PC-9 (cell line): ENCODE measurements around the gene ACAD8. TPM values are rescaled to one million over a fixed set of nuclear protein-coding genes. Genes with fewer than 3 reads are reported as not detected.

Source experiments
- BruUV-seq: library from RNA; stranded (reverse); fragments of 400-500 nt; replicated peaks from 2 replicates; lab custom pipeline; 2021; lab: Mats Ljungman, UMichigan
- CTCF ChIA-PET: fragments of 300-600 bp; sonication (Branson Sonifier 250); formaldehyde crosslinking; loops from one replicate; lab custom pipeline; 2022; ENCODE audit warnings: antibody characterized with exemption; lab: Charles Lee
- POLR2A ChIA-PET: fragments of 300-600 bp; sonication (Branson Sonifier 250); formaldehyde crosslinking; loops from one replicate; lab custom pipeline; 2022; ENCODE audit warnings: antibody characterized with exemption; ENCODE audit not compliant: unreplicated experiment; lab: Charles Lee
- DNase-seq, 2 experiments: peaks; one replicate each; pipeline versions ENCODE4 v3.0.0 to v3.0.0-alpha.2; 2015 to 2022; ENCODE audit warnings: mixed read lengths in 1 of 2
- H2AFZ ChIP-seq: fragments of 200-600 bp; sonication (generic); 2 replicates; pipeline ENCODE4 v1.8.1; 2017; ENCODE audit warnings: antibody characterized with exemption
- H3F3A ChIP-seq: fragments of 200-600 bp; sonication (generic); 2 replicates; pipeline ENCODE4 v1.8.1; 2017; ENCODE audit warnings: antibody characterized with exemption, mild to moderate bottlenecking, low read depth; ENCODE audit not compliant: insufficient read depth
- H3K27ac ChIP-seq: fragments of 200-600 bp; sonication (generic); 2 replicates; pipeline ENCODE4 v1.6.1; 2016; ENCODE audit warnings: mixed run types
- H3K27me3 ChIP-seq: fragments of 200-600 bp; sonication (generic); 2 replicates; pipeline ENCODE4 v1.6.1; 2016; ENCODE audit warnings: low read depth, mixed run types; ENCODE audit not compliant: insufficient read depth
- H3K36me3 ChIP-seq: fragments of 200-600 bp; sonication (generic); 2 replicates; pipeline ENCODE4 v1.6.1; 2016; ENCODE audit warnings: low read depth, mixed run types
- H3K4me1 ChIP-seq: fragments of 200-600 bp; sonication (generic); replicated peaks from 2 replicates; pipeline ENCODE4 v1.6.1; 2016; ENCODE audit warnings: mixed run types; ENCODE audit not compliant: insufficient read depth
- H3K4me2 ChIP-seq: fragments of 200-600 bp; sonication (generic); 2 replicates; pipeline ENCODE4 v1.6.1; 2017; ENCODE audit warnings: mixed run types
- H3K4me3 ChIP-seq: fragments of 200-600 bp; sonication (generic); 2 replicates; pipeline ENCODE4 v1.6.1; 2016; ENCODE audit warnings: mixed run types
- H3K79me2 ChIP-seq: fragments of 200-600 bp; sonication (generic); 2 replicates; pipeline ENCODE4 v1.6.1; 2017; ENCODE audit warnings: low read depth, mixed run types
- H3K9me2 ChIP-seq: fragments of 200-600 bp; sonication (generic); 2 replicates; pipeline ENCODE4 v1.8.1; 2017; ENCODE audit warnings: mild to moderate bottlenecking; ENCODE audit not compliant: insufficient read depth
- H3K9me3 ChIP-seq: fragments of 200-600 bp; sonication (generic); 2 replicates; pipeline ENCODE4 v1.8.1; 2016; ENCODE audit warnings: low read depth; ENCODE audit not compliant: insufficient read depth
- H4K20me1 ChIP-seq: fragments of 200-600 bp; sonication (generic); 2 replicates; pipeline ENCODE4 v1.8.1; 2017; ENCODE audit not compliant: insufficient read depth
- EZH2 ChIP-seq: fragments of 200-600 bp; sonication (generic); IDR thresholded peaks from 2 replicates; pipeline ENCODE4 v1.8.0; 2017; ENCODE audit warnings: antibody characterized with exemption, low read depth
- intact Hi-C: fragments of 100-400 bp; cut with micrococcal nuclease; formaldehyde crosslinking; loops from one replicate; pipeline ENCODE4 v1.10.0; 2022; ENCODE audit not compliant: unreplicated experiment
- total RNA-seq: library from RNA; stranded (reverse); gene quantifications from 2 replicates; pipeline ENCODE4 v1.2.3, GENCODE V29; 2021
- TF ChIP-seq, protein P1 (sequence below): fragments of 200-600 bp; sonication (generic); conservative IDR thresholded peaks from 2 replicates; pipeline ENCODE4 v1.6.1; 2017; ENCODE audit warnings: mixed run types, antibody characterized with exemption, mild to moderate bottlenecking, moderate library complexity

ACAD8 gene
- total RNA-seq, 1 experiment from 2014 or later, result 16.1 TPM

DNA sequence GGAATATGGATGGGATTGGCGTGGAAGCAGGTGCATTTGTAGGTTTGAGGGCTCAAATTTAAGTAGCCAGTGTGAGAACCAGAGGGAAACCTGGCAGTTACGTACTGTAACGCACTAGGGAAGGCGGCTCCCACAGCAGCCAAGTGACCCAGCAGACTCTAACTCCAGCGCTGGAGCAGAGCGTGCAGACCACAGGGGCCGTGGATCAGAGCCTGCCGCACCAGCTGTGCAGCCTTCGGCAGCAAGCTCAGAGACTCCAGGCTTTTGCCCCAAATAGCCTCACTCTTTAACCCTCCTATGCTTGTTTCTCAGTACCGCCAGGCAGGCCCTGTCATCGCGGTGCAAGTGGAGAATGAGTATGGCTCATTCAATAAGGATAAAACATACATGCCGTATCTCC, 35.1 kb downstream of the ACAD8 start:
- Histone ChIP-seq H3K27me3 (no peaks in the 10 kb centered on the region), H3K79me2 (peaks cover 6% of the 10 kb centered on the region; the same call in 1 of the 2 replicates), H3K4me1 (no peaks in the 10 kb centered on the region), H3K4me2 (no peak overlapping the region), H2AFZ (no peak overlapping the region), H3K36me3 (no peaks in the 10 kb centered on the region), H3K4me3 (no peak overlapping the region), H3K9me3 (no peaks in the 10 kb centered on the region), H3K9me2 (no peaks in the 10 kb centered on the region), H3K27ac (no peak overlapping the region), H3F3A (peaks cover 4% of the 10 kb centered on the region; the same call in 1 of the 2 replicates), H4K20me1 (no peaks in the 10 kb centered on the region)
- no peak for DNase-seq
- no TSS peak for BruUV-seq
- ChIA-PET POLR2A (no interaction called here), CTCF (no interaction called here)
- TF ChIP-seq EZH2, result no peak
- TF ChIP-seq, protein P1, sequence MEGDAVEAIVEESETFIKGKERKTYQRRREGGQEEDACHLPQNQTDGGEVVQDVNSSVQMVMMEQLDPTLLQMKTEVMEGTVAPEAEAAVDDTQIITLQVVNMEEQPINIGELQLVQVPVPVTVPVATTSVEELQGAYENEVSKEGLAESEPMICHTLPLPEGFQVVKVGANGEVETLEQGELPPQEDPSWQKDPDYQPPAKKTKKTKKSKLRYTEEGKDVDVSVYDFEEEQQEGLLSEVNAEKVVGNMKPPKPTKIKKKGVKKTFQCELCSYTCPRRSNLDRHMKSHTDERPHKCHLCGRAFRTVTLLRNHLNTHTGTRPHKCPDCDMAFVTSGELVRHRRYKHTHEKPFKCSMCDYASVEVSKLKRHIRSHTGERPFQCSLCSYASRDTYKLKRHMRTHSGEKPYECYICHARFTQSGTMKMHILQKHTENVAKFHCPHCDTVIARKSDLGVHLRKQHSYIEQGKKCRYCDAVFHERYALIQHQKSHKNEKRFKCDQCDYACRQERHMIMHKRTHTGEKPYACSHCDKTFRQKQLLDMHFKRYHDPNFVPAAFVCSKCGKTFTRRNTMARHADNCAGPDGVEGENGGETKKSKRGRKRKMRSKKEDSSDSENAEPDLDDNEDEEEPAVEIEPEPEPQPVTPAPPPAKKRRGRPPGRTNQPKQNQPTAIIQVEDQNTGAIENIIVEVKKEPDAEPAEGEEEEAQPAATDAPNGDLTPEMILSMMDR, result no peak
- intact Hi-C loops, result no loop called here

DNA sequence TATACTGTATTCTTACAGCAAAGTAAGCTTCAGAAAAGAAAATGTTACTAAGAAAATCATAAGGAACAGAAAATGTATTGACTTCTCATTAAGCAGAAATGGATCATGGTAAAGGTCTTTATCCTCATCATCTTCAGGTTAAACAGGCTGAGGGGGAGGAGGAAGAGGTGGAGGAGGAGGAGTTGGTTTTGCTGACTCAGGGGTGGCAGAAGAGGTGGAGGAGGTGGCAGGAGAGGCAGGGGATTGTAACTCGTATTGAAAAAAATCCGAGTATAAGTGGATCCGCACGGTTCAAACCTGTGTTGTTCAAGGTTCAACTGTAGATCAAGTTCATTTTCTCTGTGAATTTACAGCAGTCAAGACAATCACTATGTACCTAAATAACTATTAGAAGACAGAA, 35.8 kb downstream of the ACAD8 start:
- Histone ChIP-seq H3F3A (peaks cover under 1% of the 10 kb centered on the region; the same call in 1 of the 2 replicates), H3K9me3 (no peaks in the 10 kb centered on the region), H3K36me3 (no peaks in the 10 kb centered on the region), H3K4me1 (no peaks in the 10 kb centered on the region), H4K20me1 (no peaks in the 10 kb centered on the region), H3K27me3 (no peaks in the 10 kb centered on the region), H3K4me2 (no peak overlapping the region), H3K79me2 (peaks cover 6% of the 10 kb centered on the region; the same call in 1 of the 2 replicates), H3K4me3 (no peak overlapping the region), H3K9me2 (no peaks in the 10 kb centered on the region), H3K27ac (no peak overlapping the region), H2AFZ (no peak overlapping the region)
- no peak for TF ChIP-seq EZH2
- intact Hi-C loops, result no loop called here
- DNase-seq, result no peak
- CTCF ChIA-PET, result no interaction called here
- no TSS peak for BruUV-seq
- POLR2A ChIA-PET, result no interaction called here

- Histone ChIP-seq H3F3A (no peaks in the 10 kb centered on the region), H2AFZ (no peak overlapping the region), H3K79me2 (peaks cover 6% of the 10 kb centered on the region; the same call in 1 of the 2 replicates), H4K20me1 (no peaks in the 10 kb centered on the region), H3K27me3 (no peaks in the 10 kb centered on the region), H3K36me3 (no peaks in the 10 kb centered on the region), H3K4me3 (no peak overlapping the region), H3K4me1 (no peaks in the 10 kb centered on the region), H3K9me3 (no peaks in the 10 kb centered on the region), H3K4me2 (no peak overlapping the region), H3K27ac (no peak overlapping the region), H3K9me2 (no peaks in the 10 kb centered on the region)
- DNase-seq, result no peak
- CTCF ChIA-PET, result no interaction called here
- intact Hi-C loops, result no loop called here
- POLR2A ChIA-PET, result no interaction called here
- TF ChIP-seq, protein P1, result no peak
- no peak for TF ChIP-seq EZH2
- no TSS peak for BruUV-seq
These were observed 36.4 kb downstream of the ACAD8 start for GRCh38 chr11:134289789-134290188.

- Histone ChIP-seq H3K4me3 (no peak overlapping the region), H3K79me2 (peaks cover 6% of the 10 kb centered on the region; the same call in 1 of the 2 replicates), H3K4me2 (no peak overlapping the region), H3F3A (no peaks in the 10 kb centered on the region), H4K20me1 (no peaks in the 10 kb centered on the region), H2AFZ (no peak overlapping the region), H3K36me3 (no peaks in the 10 kb centered on the region), H3K4me1 (no peaks in the 10 kb centered on the region), H3K9me2 (no peaks in the 10 kb centered on the region), H3K9me3 (no peaks in the 10 kb centered on the region), H3K27ac (no peak overlapping the region), H3K27me3 (no peaks in the 10 kb centered on the region)
- POLR2A ChIA-PET, result no interaction called here
- no peak for DNase-seq
- TF ChIP-seq, protein P1, result no peak
- TF ChIP-seq EZH2, result no peak
- CTCF ChIA-PET, result no interaction called here
- no TSS peak for BruUV-seq
- intact Hi-C loops, result no loop called here
These were observed 37.3 kb downstream of the ACAD8 start for GRCh38 chr11:134290646-134291045.
